SIG-M5 treated with dmso at 0.1 percent for 504 hours (cell line): ENCODE measurements around the gene ZBTB49.
A peak's percentile ranks its signal among the peaks of the same experiment; 100 is the strongest.

Experiments
- DNase-seq: peaks from one replicate; lab custom pipeline; 2025; ENCODE audit not compliant: unreplicated experiment; lab: John Stamatoyannopoulos, UW

ZBTB49 gene

DNA sequence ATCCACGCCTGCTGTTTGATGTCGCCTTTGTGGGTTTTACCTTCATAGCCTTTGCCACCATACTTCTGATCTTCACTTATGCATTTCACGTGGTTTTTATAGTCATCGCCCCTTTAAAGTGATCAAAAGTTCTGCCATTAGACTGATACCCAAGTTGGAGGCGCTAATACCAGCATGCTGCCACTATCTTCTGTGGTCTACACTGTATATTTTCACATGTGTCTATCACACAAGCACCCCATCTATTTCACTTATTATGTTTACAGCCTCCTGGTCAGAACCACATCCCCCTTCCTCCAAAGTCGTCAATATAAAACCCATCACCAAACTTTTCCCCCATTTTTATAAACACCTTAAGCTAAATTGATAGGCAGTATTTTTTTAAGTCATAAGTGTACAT is 8.3 kb upstream of the ZBTB49 start:
- DNase-seq, result no peak

GRCh38 chr4:4284827-4285618 is 5.0 kb upstream of the ZBTB49 start:
- DNase-seq, result no peak

DNA sequence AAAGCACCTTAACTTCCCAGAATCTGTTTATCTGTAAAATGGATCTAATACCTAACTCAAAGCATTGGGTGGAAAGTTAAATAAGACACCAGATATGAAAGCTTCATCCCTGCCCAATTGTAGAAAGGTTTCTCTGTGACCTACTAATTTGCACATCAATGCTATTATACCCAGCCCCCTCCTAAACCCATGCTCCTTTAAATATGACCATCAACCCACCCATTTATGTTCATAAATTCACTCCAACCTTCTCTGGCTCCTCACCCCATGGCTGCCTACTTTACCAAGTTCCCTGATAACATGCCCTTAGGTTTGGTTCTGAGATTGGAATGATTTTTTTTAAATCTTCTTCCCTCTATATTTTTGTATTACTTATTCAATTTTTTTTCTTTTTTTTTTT is 2.0 kb upstream of the ZBTB49 start:
- DNase-seq, result no peak

DNA sequence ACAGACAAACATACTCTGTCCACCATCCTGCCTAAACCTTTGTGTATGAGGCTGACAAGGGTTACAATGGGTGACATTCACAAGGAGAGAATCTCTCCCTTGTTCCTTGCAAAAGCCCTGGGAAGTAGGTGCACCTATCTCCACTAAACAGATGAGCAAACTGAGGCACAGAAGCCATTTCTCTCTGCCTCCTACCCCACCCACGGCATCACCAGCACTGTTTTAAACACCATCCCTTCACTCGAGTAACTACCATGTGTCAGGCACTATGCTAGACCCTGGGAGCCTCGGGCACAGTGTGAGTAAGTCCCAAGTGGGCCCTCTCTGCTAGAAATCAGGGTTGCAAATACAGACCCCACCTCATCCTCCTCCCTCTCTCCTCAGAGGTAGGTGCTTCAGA is 996 bp upstream of the ZBTB49 start:
- DNase-seq, result no peak

GRCh38 chr4:4289597-4289940 is 482 bp upstream of the ZBTB49 start:
- peak; percentile 37 for DNase-seq

GRCh38 chr4:4293279-4293678 is 3.2 kb downstream of the ZBTB49 start:
- DNase-seq, result no peak

GRCh38 chr4:4296283-4296846 is 6.3 kb downstream of the ZBTB49 start:
- no peak for DNase-seq

DNA sequence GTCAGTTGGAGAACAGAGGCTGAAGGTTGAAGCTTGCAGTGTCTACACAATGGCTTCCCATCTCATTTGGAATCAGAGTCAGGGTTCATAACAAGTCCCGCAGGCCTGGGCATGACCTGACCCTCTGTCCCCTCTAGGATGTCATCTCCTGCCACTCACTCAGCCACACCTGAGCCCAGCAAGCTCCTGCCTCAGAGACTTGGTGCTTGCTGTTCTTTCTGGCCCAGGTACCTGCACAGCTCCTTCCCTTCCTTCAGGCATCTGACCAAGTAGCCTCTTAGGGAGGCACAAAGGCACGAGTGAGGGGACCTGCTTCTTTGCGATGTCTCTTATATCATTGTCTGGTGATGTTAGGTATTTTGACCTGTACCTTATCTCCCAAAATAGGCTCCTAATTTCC is 9.0 kb downstream of the ZBTB49 start:
- DNase-seq, result no peak

DNA sequence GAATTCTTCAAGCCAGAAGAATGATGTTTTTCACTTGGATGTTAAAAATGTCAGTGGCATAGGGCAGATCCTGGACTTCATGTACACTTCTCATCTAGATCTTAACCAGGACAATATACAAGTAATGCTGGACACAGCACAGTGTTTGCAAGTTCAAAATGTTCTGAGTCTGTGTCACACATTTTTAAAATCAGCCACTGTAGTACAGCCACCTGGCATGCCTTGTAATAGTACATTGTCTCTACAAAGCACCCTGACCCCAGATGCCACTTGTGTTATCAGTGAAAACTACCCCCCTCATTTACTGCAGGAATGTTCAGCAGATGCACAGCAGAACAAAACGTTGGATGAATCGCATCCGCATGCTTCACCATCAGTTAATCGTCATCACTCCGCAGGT is 11.9 kb downstream of the ZBTB49 start:
- no peak for DNase-seq

DNA sequence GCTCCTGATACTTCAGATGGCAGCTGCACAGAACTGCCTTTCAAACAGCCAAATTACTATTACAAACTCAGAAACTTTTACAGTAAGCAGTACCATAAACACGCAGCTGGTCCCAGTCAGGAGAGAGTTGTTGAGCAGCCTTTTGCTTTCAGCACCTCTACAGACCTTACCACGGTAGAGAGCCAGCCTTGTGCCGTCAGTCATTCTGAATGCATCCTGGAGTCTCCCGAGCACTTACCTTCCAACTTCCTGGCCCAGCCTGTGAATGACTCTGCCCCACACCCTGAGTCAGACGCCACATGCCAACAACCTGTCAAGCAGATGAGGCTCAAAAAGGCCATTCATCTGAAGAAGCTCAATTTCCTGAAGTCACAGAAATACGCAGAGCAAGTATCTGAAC is 12.4 kb downstream of the ZBTB49 start:
- DNase-seq, result no peak

DNA sequence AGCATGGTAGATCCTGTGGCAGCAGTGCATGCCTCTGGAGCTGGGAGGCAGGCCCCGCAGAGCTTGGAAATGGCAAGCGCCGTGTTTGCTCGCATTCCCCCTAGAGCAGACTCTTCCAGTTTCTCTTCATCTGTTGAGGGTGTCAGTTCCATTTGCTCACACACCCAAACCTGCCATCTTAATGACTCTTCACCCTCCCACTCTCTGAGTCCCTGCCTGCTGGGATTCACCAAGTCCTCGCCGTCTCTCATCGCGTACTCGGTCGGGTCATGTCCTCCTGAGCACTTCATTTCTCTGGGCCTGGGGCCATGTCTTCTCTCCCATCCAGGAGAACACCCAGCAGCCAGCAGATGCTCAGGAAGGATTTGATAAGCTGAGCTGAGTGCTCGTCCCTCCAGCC is 16.9 kb downstream of the ZBTB49 start:
- DNase-seq, result no peak

GRCh38 chr4:4308800-4309441 is 18.9 kb downstream of the ZBTB49 start:
- DNase-seq, result no peak

DNA sequence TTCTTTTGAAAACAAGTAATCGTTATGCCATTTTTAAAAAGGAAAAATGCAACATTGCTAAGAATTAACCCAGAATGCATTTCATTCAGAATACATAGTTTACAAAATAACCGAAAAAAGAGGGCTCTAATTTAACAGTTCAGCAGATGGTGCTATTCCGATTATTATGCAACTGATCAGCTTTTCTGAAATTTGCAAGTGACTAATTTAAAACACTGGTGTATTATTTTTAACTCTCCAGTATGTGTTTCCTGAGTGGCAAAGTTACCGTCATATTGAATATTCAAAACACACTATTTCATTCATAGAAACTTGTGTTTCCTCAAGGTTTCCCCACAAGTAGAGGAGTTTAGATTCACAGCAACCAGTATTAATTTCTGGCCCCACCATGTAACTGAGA is 21.1 kb downstream of the ZBTB49 start:
- no peak for DNase-seq

DNA sequence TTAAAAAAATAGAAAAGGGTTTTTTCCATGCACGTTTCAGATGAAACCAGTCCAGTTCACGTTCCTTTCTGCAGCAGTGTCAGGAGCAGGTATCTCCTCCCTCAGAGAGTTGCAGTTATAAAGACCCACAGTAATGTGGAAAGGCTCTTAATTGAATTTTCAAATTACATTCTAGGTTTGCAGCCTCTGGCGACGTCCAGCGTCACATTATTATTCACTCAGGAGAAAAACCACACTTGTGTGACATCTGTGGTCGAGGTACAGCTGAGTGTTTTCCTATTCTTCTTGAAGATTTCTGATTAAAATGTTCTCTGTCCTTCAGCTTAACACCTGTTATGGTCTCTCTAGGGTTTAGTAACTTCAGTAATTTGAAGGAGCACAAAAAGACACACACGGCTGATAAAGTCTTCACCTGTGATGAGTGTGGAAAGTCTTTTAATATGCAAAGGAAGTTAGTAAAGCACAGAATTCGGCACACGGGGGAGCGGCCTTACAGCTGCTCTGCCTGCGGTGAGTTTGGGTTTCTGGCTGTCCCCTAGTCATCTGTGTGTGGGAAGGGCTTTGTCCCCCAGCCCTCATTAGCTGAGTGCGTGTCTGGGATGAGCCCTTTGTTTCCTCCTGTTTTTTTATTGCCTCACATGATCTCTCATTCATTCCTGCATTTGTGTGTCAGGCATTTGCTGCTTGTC is 25.6 kb downstream of the ZBTB49 start:
- peak; percentile 14 for DNase-seq

GRCh38 chr4:4316150-4316495 is 26.1 kb downstream of the ZBTB49 start:
- no peak for DNase-seq

- no peak for DNase-seq
Measured at GRCh38 chr4:4317496-4318232, 27.6 kb downstream of the ZBTB49 start.

GRCh38 chr4:4320528-4320927 is 30.5 kb downstream of the ZBTB49 start:
- DNase-seq, result no peak

DNA sequence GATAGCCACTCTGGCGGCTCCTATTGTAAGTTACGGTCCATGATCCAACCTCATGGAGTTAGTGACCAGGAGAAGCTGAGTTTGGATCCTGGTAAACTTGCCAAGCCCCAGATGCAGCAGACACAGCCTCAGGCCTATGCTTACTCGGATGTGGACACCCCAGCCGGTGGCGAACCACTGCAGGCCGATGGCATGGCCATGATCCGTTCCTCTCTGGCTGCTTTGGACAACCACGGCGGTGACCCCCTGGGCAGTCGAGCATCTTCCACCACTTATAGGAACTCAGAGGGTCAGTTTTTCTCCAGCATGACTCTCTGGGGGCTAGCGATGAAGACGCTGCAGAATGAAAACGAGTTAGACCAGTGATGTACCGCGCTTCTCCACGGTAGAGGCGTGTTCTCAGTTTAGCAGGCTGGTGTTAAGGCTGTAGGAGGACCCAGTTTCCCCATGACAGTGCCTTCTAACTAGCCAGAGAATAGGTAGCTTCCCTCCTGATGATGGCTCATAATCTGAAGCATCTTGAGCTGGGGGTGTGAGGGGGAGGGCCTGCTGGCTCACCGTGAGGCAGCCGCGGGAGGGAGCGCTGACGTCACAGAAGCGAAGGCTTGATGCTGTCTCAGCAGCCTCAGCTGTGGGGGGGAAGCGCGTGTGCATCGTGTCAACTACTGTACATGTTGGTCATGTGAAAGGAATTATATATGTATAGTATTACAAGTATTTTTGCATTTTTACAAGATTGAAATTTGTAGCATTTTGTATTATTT is 31.1 kb downstream of the ZBTB49 start:
- no peak for DNase-seq

- no peak for DNase-seq
Measured at GRCh38 chr4:4321951-4322688, 32.1 kb downstream of the ZBTB49 start.
